Activated T-cell treated with anti-CD3 and anti-CD28 coated beads, Interleukin-2, amount 50 U/mL, for 72 hours (primary cell): Measurements from ENCODE around the gene HCLS1. TPM values are rescaled to one million over a fixed set of nuclear protein-coding genes. Genes with fewer than 3 reads are reported as not detected.

Experiments used
- total RNA-seq, 2 donors: library from RNA; stranded (reverse); gene quantifications; one replicate each; pipeline ENCODE4 v1.2.3, GENCODE V29; 2022

HCLS1 gene
- total RNA-seq, 2 donors from 2014 or later: 236 to 259 TPM

Other genes with a start within 250 kb of the HCLS1 start
- 10 to 100 TPM; 17.9 to 20.4 TPM for gene POLQ, start 114.9 kb downstream of the HCLS1 start, total RNA-seq
- not detected for gene ARGFX, start 93.0 kb downstream of the HCLS1 start, total RNA-seq
- not detected for gene FBXO40, start 67.5 kb downstream of the HCLS1 start, total RNA-seq
- gene GOLGB1, start 88.8 kb upstream of the HCLS1 start, total RNA-seq: 10 to 100 TPM; 26.5 to 33.1 TPM
- 10 to 100 TPM; 42.2 to 58.6 TPM for gene IQCB1, start 174.2 kb upstream of the HCLS1 start, total RNA-seq
- gene EAF2, start 174.3 kb upstream of the HCLS1 start, total RNA-seq: 10 to 100 TPM; 14.2 to 17.9 TPM
- gene SLC15A2, start 233.5 kb upstream of the HCLS1 start, total RNA-seq: 1 to 10 TPM; 2.4 to 3.0 TPM